NT2/D1 (cell line): ENCODE measurements around the gene DEF6.

ENCODE experiments used
- DNase-seq: peaks from one replicate; pipeline ENCODE4 v3.0.0-alpha.2; 2011; ENCODE audit warnings: low read depth, low spot score
- H3K27me3 ChIP-seq: 2 replicates; pipeline ENCODE4 v1.6.0; 2011; ENCODE audit warnings: mild to moderate bottlenecking; ENCODE audit not compliant: insufficient read length, insufficient read depth
- H3K36me3 ChIP-seq: 2 replicates; pipeline ENCODE4 v1.6.1; 2011; ENCODE audit warnings: mild to moderate bottlenecking, low read length, mixed read lengths; ENCODE audit not compliant: insufficient read depth, insufficient read length
- H3K4me1 ChIP-seq: 2 replicates; pipeline ENCODE4 v1.5.1; 2011; ENCODE audit not compliant: insufficient read depth, insufficient read length
- H3K4me3 ChIP-seq: 2 replicates; pipeline ENCODE4 v1.5.1; 2011; ENCODE audit warnings: low read depth; ENCODE audit not compliant: insufficient read length
- H3K9ac ChIP-seq: 2 replicates; pipeline ENCODE4 v1.6.0; 2011; ENCODE audit warnings: low read depth; ENCODE audit not compliant: insufficient read length
- H3K9me3 ChIP-seq: 2 replicates; pipeline ENCODE4 v1.5.1; 2011; ENCODE audit warnings: mild to moderate bottlenecking, low read length; ENCODE audit not compliant: insufficient read depth
- SUZ12 ChIP-seq: IDR thresholded peaks from 2 replicates; pipeline ENCODE4 v1.6.1; 2011; ENCODE audit not compliant: insufficient read length, insufficient read depth; ENCODE audit errors: extremely low read depth
- YY1 ChIP-seq: IDR thresholded peaks from 2 replicates; pipeline ENCODE4 v1.6.1; 2011; ENCODE audit not compliant: insufficient read length, insufficient read depth
- ZNF274 ChIP-seq: IDR thresholded peaks from 2 replicates; pipeline ENCODE4 v1.6.1; 2011; ENCODE audit warnings: mild to moderate bottlenecking, low read depth, low read length

The DEF6 gene

GRCh38 chr6:35370785-35371493 lies 73.3 kb downstream of the DEF6 start:
- H3K9me3 ChIP-seq = no peaks in the 10 kb centered on the region

More at GRCh38 chr6:35370785-35371493, 73.3 kb downstream of the DEF6 start:
- H3K4me1 ChIP-seq = no peaks in the 10 kb centered on the region
- TF ChIP-seq ZNF274 = no peak
- TF ChIP-seq SUZ12 = no peak
- TF ChIP-seq YY1 = no peak
- DNase-seq = no peak
- no peaks in the 10 kb centered on the region for H3K36me3 ChIP-seq
- H3K9ac ChIP-seq = no peak overlapping the region
- H3K27me3 ChIP-seq = no peaks in the 10 kb centered on the region
- no peak overlapping the region for H3K4me3 ChIP-seq
